Keratinocyte (primary cell): ENCODE measurements around the gene BNIP3. TPM values are rescaled to one million over a fixed set of nuclear protein-coding genes. Genes with fewer than 3 reads are reported as not detected.

Experiments
- DNase-seq: peaks from one replicate; pipeline ENCODE4 v3.0.0-alpha.2; 2011; ENCODE audit warnings: low read depth, missing footprints, low spot score
- FAIRE-seq: peaks from 2 replicates; lab custom pipeline; 2011; peaks lifted over from hg19 to GRCh38; lab: Jason Lieb, UNC
- H2AFZ ChIP-seq: 2 replicates; pipeline ENCODE4 v1.6.0; 2012; ENCODE audit warnings: low read length, control low read depth, inconsistent platforms; ENCODE audit not compliant: control insufficient read depth
- H3K27ac ChIP-seq: 2 replicates; pipeline ENCODE4 v1.5.1; 2011; ENCODE audit warnings: low read length; ENCODE audit not compliant: control insufficient read depth, insufficient read depth
- H3K27me3 ChIP-seq: 3 replicates; pipeline ENCODE4 v1.6.0; 2011; ENCODE audit warnings: low read length; ENCODE audit not compliant: control insufficient read depth, insufficient read depth; ENCODE audit errors: extremely low read depth
- H3K36me3 ChIP-seq, 2 experiments: 2 replicates in 1 of 2; 3 replicates in 1 of 2; pipeline ENCODE4 v1.5.1; 2011; ENCODE audit warnings: low read length in 2 of 2, mild to moderate bottlenecking in 1 of 2; ENCODE audit not compliant: control insufficient read depth in 2 of 2, insufficient read depth in 2 of 2; ENCODE audit errors: extremely low read depth in 1 of 2
- H3K4me1 ChIP-seq: 3 replicates; pipeline ENCODE4 v1.5.1; 2011; ENCODE audit warnings: low read length; ENCODE audit not compliant: control insufficient read depth, insufficient read depth; ENCODE audit errors: extremely low read depth
- H3K4me2 ChIP-seq: 3 replicates; pipeline ENCODE4 v1.6.0; 2011; ENCODE audit warnings: low read depth, low read length; ENCODE audit not compliant: control insufficient read depth, insufficient read depth; ENCODE audit errors: extremely low read depth
- H3K4me3 ChIP-seq, 3 experiments: fragments of 200-600 bp in 1 of 3; sonication (generic) in 1 of 3; 2 replicates in 2 of 3; 3 replicates in 1 of 3; pipeline ENCODE4 v1.5.1; 2011 to 2016; ENCODE audit warnings: low read length in 3 of 3, mild to moderate bottlenecking in 3 of 3, control low read depth in 2 of 3, inconsistent platforms in 1 of 3, low read depth in 1 of 3, mixed read lengths in 1 of 3, mixed run types in 1 of 3, moderate library complexity in 1 of 3; ENCODE audit not compliant: control insufficient read depth in 2 of 3, insufficient read depth in 2 of 3; ENCODE audit errors: extremely low read depth in 1 of 3
- H3K79me2 ChIP-seq: 2 replicates; pipeline ENCODE4 v1.6.0; 2012; ENCODE audit warnings: low read length; ENCODE audit not compliant: control insufficient read depth, insufficient read depth
- H3K9ac ChIP-seq: 3 replicates; pipeline ENCODE4 v1.6.0; 2011; ENCODE audit warnings: low read length; ENCODE audit not compliant: control insufficient read depth, insufficient read depth; ENCODE audit errors: extremely low read depth
- H3K9me1 ChIP-seq: 3 replicates; pipeline ENCODE4 v1.6.0; 2011; ENCODE audit warnings: low read length; ENCODE audit not compliant: control insufficient read depth, insufficient read depth; ENCODE audit errors: extremely low read depth
- H3K9me3 ChIP-seq: 2 replicates; pipeline ENCODE4 v1.5.1; 2012; ENCODE audit warnings: low read depth, low read length; ENCODE audit not compliant: control insufficient read depth
- H4K20me1 ChIP-seq: 3 replicates; pipeline ENCODE4 v1.6.0; 2011; ENCODE audit warnings: low read length; ENCODE audit not compliant: control insufficient read depth, insufficient read depth; ENCODE audit errors: extremely low read depth
- CTCF ChIP-seq, 3 experiments: IDR thresholded peaks in 1 of 3; conservative IDR thresholded peaks in 1 of 3; optimal IDR thresholded peaks in 1 of 3; 2 replicates in 2 of 3; 3 replicates in 1 of 3; pipeline versions ENCODE3 to v1.5.1; 2011; ENCODE audit warnings: low read length in 3 of 3, mild to moderate bottlenecking in 3 of 3, moderate library complexity in 2 of 3, control low read depth in 1 of 3, inconsistent platforms in 1 of 3; ENCODE audit not compliant: insufficient read depth in 2 of 3; ENCODE audit errors: extremely low read depth in 1 of 3
- EZH2 ChIP-seq: IDR thresholded peaks from one replicate; pipeline ENCODE4 v1.6.1; 2012; ENCODE audit warnings: inconsistent platforms, mild to moderate bottlenecking, low read length, moderate library complexity
- dilution Hi-C: fragments of 300-500 bp; cut with MboI; formaldehyde crosslinking; loops from one replicate; pipeline ENCODE4 v1.7.0; 2020; ENCODE audit warnings: low sequenced_read_pairs; ENCODE audit not compliant: extremely low pct_ligation_motif_present
- polyA plus RNA-seq, 5 experiments: library from polyadenylated mRNA; depleted of rRNA in 3 of 5; stranded (reverse) in 3 of 5; stranded (forward) in 1 of 5; unstranded in 1 of 5; fragments of >200 nt; gene quantifications; 1 replicate in 1 of 5; 2 replicates in 3 of 5; 3 replicates in 1 of 5; pipeline versions ENCODE4 v1.2.1 to v1.2.3, GENCODE V29; 2011 to 2012; ENCODE audit warnings: missing spikeins in 2 of 5, low read depth in 1 of 5, low replicate concordance in 1 of 5

BNIP3 gene
- polyA plus RNA-seq, 1 donor (not counting 4 experiments of a cell fraction or from before 2014, with no cell fraction given), result 77.9 TPM

- DNase-seq (no peak), FAIRE-seq (no peak)
- no peaks in the 10 kb centered on the region for H3K79me2 ChIP-seq
- H3K9me3 ChIP-seq, result no peaks in the 10 kb centered on the region
- peaks cover 6% of the 10 kb centered on the region for H3K4me1 ChIP-seq
- H3K9me1 ChIP-seq, result no peaks in the 10 kb centered on the region
- H3K4me2 ChIP-seq, result no peak overlapping the region
- no peaks in the 10 kb centered on the region for H3K27me3 ChIP-seq
- no peak overlapping the region for H3K9ac ChIP-seq
- no peaks in the 10 kb centered on the region for H3K36me3 ChIP-seq
- no peak overlapping the region for H3K27ac ChIP-seq
- dilution Hi-C loops, result no loop called here
- H4K20me1 ChIP-seq, result no peaks in the 10 kb centered on the region
- no peak for TF ChIP-seq CTCF (optimal IDR thresholded peaks at IDR 0.05 in 1 of 3, IDR thresholded peaks at IDR 0.05 in 1 of 3, conservative IDR thresholded peaks at IDR 0.05 in 1 of 3; ENCODE audit: extremely low read depth in 1 of 3, insufficient read depth in 2 of 3, low read length in 3 of 3)
- no peak for TF ChIP-seq EZH2
- H2AFZ ChIP-seq, result no peak overlapping the region
- H3K4me3 ChIP-seq, result no peak overlapping the region
Measured at GRCh38 chr10:131998845-131999681, 17.3 kb upstream of the BNIP3 start.

GRCh38 chr10:131998050-131998844 is 16.5 kb upstream of the BNIP3 start:
- Histone ChIP-seq H2AFZ (peak overlapping the region; percentile 41), H4K20me1 (no peaks in the 10 kb centered on the region), H3K9me1 (no peaks in the 10 kb centered on the region), H3K4me1 (peaks cover 6% of the 10 kb centered on the region), H3K9ac (no peak overlapping the region), H3K9me3 (no peaks in the 10 kb centered on the region), H3K4me3 (no peak overlapping the region), H3K27ac (no peak overlapping the region), H3K27me3 (no peaks in the 10 kb centered on the region), H3K79me2 (no peaks in the 10 kb centered on the region), H3K4me2 (peak overlapping the region; percentile 48), H3K36me3 (no peaks in the 10 kb centered on the region)
- TF ChIP-seq EZH2 (no peak), CTCF (optimal IDR thresholded peaks at IDR 0.05 in 1 of 3, IDR thresholded peaks at IDR 0.05 in 1 of 3, conservative IDR thresholded peaks at IDR 0.05 in 1 of 3; ENCODE audit: extremely low read depth in 1 of 3, insufficient read depth in 2 of 3, low read length in 3 of 3) (no peak)
- DNase-seq (no peak), FAIRE-seq (no peak)
- dilution Hi-C loops, result no loop called here
